Hepatocyte (in vitro differentiated cells): ENCODE measurements around the gene CPED1.

ENCODE experiments used
- CTCF ChIP-seq: fragments of 200-600 bp; sonication (generic); IDR thresholded peaks from 2 replicates; pipeline ENCODE4 v1.5.1; 2016; ENCODE audit warnings: antibody characterized with exemption, mild to moderate bottlenecking; ENCODE audit not compliant: poor library complexity
- EZH2 ChIP-seq: fragments of 200-600 bp; sonication (generic); IDR thresholded peaks from 2 replicates; pipeline ENCODE4 v1.6.1; 2016; ENCODE audit warnings: antibody characterized with exemption, mild to moderate bottlenecking, borderline replicate concordance

- TF ChIP-seq EZH2, result no peak
- TF ChIP-seq CTCF, result no peak
Measured at GRCh38 chr7:121198502-121198901, 210.0 kb downstream of the CPED1 start.
